Neutrophil (primary cell): ENCODE results near the gene AFAP1L2.

Experiments
- H3K27ac ChIP-seq: fragments of 200-600 bp; sonication (generic); 2 replicates; pipeline ENCODE4 v1.5.1; 2016; ENCODE audit warnings: mild to moderate bottlenecking, moderate library complexity
- H3K27me3 ChIP-seq: fragments of 200-600 bp; sonication (generic); 2 replicates; pipeline ENCODE4 v1.6.0; 2016; ENCODE audit warnings: mild to moderate bottlenecking
- H3K36me3 ChIP-seq: fragments of 200-600 bp; sonication (generic); 2 replicates; pipeline ENCODE4 v1.5.1; 2017
- H3K4me1 ChIP-seq, 2 experiments: fragments of 200-600 bp in 1 of 2; sonication (generic) in 1 of 2; 1 replicate in 1 of 2; 2 replicates in 1 of 2; pipeline versions ENCODE4 v1.5.1 to v1.6.1; 2013 to 2016; ENCODE audit warnings: low read depth in 1 of 2, low read length in 1 of 2, mild to moderate bottlenecking in 1 of 2, moderate library complexity in 1 of 2; ENCODE audit not compliant: control insufficient read depth in 1 of 2, insufficient read depth in 1 of 2
- H3K4me3 ChIP-seq, 2 experiments: fragments of 200-600 bp in 1 of 2; sonication (generic) in 1 of 2; 1 replicate in 1 of 2; 2 replicates in 1 of 2; pipeline ENCODE4 v1.5.1; 2013 to 2016; ENCODE audit warnings: low read depth in 1 of 2, low read length in 1 of 2, mild to moderate bottlenecking in 1 of 2, moderate library complexity in 1 of 2
- H3K9me3 ChIP-seq: fragments of 200-600 bp; sonication (generic); 2 replicates; pipeline ENCODE4 v1.5.1; 2016
- TF ChIP-seq, protein P1 (sequence below): fragments of 200-600 bp; sonication (generic); IDR thresholded peaks from 2 replicates; pipeline ENCODE4 v1.5.1; 2016; ENCODE audit warnings: antibody characterized with exemption

AFAP1L2 gene

DNA sequence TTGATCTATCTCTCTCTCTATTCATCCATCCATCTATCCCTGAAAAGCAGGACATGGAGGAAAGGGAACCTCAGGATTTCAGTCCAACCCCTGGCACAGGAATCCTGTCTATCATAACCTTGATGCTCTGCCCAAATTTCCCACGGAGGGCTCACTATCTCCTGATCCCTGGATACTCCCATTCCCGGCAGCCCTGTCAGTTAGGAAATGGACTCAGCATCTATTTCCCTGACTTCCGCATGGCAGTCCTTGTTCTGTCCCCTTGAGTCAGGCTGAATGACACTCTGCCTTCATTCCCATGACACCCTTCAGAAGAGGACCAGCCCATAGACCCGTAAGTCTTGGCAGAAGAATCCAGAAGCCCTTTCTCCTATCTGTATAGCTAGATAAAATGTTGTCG is 87.6 kb downstream of the AFAP1L2 start:
- H3K27ac ChIP-seq = no peak overlapping the region
- H3K9me3 ChIP-seq = no peaks in the 10 kb centered on the region
- H3K36me3 ChIP-seq = no peaks in the 10 kb centered on the region
- H3K4me1 ChIP-seq = peaks cover 0 to 7% of the 10 kb centered on the region in 2 experiments
- no peaks in the 10 kb centered on the region for H3K27me3 ChIP-seq
- TF ChIP-seq, protein P1, sequence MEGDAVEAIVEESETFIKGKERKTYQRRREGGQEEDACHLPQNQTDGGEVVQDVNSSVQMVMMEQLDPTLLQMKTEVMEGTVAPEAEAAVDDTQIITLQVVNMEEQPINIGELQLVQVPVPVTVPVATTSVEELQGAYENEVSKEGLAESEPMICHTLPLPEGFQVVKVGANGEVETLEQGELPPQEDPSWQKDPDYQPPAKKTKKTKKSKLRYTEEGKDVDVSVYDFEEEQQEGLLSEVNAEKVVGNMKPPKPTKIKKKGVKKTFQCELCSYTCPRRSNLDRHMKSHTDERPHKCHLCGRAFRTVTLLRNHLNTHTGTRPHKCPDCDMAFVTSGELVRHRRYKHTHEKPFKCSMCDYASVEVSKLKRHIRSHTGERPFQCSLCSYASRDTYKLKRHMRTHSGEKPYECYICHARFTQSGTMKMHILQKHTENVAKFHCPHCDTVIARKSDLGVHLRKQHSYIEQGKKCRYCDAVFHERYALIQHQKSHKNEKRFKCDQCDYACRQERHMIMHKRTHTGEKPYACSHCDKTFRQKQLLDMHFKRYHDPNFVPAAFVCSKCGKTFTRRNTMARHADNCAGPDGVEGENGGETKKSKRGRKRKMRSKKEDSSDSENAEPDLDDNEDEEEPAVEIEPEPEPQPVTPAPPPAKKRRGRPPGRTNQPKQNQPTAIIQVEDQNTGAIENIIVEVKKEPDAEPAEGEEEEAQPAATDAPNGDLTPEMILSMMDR = no peak
- H3K4me3 ChIP-seq = no peak overlapping the region

DNA sequence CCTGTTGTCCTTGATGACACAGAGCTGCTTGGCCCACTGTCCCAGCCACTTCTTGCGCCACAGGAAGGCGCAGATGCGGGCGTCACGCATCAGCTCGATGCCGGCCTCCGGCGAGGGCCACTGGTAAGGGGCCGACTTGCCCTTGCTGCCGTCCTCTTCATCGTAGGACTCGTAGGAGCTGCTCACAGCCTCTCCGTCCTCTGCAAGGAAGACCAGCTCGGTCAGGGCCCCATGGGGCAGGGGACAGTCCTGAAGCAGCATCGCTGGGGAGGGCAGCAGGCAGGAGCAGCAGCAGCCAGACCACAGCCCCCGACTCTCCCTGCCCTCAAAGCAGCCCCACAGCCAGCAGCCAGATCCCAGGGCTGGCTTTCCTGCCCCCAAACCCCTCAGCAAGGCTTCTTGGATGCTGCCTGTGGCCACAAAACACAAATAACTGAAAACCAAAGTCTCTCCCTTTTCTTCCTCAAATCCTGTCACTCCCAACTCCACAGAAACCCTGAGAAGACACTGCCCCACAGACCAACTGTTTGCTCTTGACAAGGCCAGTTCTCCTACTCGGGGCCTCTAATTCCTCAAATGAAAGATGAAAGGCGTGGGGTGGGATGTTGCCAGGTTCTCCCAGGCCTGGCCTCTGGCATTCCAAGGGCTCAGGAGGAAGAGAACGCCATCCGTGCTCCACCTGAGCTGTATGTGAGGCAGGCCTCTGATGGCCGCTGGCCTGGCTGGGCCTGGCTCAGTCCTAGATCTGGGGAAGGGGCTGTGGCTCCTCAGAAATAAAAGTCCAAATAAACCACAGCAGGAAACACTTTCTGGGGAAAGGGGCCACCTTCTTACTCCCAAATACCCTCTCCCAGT is 88.5 kb downstream of the AFAP1L2 start:
- Histone ChIP-seq H3K27me3 (no peaks in the 10 kb centered on the region), H3K9me3 (no peaks in the 10 kb centered on the region), H3K36me3 (no peaks in the 10 kb centered on the region), H3K4me1 (peaks cover 0 to 7% of the 10 kb centered on the region in 2 experiments), H3K27ac (no peak overlapping the region), H3K4me3 (no peak overlapping the region)
- TF ChIP-seq, protein P1 = no peak

DNA sequence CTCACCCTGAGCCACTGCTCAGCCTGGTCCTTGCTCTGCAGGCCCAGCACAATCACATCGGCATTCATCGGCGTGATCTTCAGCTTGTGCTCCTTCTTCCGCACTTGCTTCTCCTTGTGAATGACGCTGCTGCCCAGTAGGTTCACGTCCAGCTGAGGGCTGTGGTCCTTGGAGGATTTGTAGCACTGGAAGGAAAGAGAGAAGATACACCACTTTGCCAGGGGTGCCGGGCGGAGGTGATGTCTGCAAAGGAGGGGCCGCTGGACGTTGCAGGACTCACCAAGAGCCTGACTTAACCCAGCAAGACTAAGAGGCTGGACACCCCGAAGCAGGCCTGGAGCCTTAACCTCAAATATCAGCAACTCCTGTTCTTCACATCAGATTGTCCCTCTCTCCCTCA is 90.4 kb downstream of the AFAP1L2 start:
- TF ChIP-seq, protein P1 = no peak
- H3K27ac ChIP-seq = no peak overlapping the region
- no peaks in the 10 kb centered on the region for H3K36me3 ChIP-seq
- no peaks in the 10 kb centered on the region for H3K27me3 ChIP-seq
- no peaks in the 10 kb centered on the region for H3K9me3 ChIP-seq
- no peak overlapping the region for H3K4me3 ChIP-seq
- H3K4me1 ChIP-seq = peaks cover 0 to 7% of the 10 kb centered on the region in 2 experiments

DNA sequence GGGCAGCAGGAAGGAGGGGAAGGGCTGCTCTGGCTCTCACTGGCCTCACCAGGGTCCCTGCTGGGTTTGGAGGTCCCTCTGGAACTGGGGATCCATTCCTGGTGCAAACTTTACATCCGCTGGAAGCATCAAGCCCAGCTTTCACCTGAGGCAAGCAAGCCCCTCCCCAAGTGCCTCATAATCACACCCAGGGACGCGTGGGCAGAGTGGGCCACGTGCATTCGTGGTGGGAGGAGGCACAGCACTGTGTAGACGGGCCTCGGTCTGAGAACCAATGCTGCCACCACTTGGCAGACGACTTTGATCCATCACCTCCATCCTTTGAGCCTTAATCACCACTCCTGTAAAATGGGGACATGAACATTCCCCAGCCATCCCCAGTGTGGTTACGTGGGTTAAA is 91.2 kb downstream of the AFAP1L2 start:
- H3K27ac ChIP-seq = no peak overlapping the region
- H3K9me3 ChIP-seq = no peaks in the 10 kb centered on the region
- TF ChIP-seq, protein P1 = no peak
- no peaks in the 10 kb centered on the region for H3K36me3 ChIP-seq
- no peaks in the 10 kb centered on the region for H3K27me3 ChIP-seq
- H3K4me1 ChIP-seq = peaks cover 0 to 7% of the 10 kb centered on the region in 2 experiments
- no peak overlapping the region for H3K4me3 ChIP-seq

DNA sequence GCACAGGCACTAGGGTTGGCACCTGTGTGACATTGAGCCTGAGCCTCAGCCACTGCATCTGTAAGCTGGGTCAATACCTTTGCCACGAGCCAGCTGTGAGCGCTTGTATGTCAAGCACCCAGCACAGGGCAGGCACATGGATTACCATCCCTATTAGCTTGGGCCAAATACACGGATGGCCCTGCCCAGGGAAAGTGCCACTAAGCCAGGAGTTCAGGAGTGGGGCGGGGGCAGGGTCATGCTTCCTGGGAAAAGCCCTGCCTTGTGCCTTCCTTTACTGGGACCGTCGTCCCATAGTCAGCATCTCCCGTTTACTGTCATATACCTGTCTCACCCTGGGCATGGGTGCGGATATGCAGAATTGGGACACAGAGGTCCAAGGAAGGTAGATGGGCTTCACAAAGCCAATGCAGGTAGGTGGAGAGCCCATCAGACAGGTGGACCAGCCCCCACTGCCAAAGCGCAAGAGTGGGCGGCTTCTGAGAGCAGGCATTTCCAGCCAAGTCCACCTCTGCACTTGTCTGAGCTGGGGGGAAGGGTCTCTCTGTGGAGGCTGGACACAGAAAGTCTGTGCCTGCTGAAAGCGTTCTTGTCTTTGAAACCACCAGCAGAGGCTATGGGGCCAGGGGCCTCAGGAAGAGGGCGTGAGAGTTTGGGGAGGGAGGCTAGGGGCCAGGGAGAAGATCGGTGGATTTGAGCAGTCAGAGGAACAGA is 92.6 kb downstream of the AFAP1L2 start:
- no peaks in the 10 kb centered on the region for H3K9me3 ChIP-seq
- no peaks in the 10 kb centered on the region for H3K27me3 ChIP-seq
- H3K4me3 ChIP-seq = no peak overlapping the region
- TF ChIP-seq, protein P1 = no peak
- no peak overlapping the region for H3K27ac ChIP-seq
- no peaks in the 10 kb centered on the region for H3K36me3 ChIP-seq
- H3K4me1 ChIP-seq = peaks cover 0 to 7% of the 10 kb centered on the region in 2 experiments
